Heart left ventricle (tissue), 16 donors: ENCODE measurements around the gene TMEM156. TPM values are rescaled to one million over a fixed set of nuclear protein-coding genes. Genes with fewer than 3 reads are reported as not detected.

Experiments
- ATAC-seq, 4 donors: fragments of 200-7000 bp; cut with Tn5 transposase; one replicate each; pipeline ENCODE4 v1.9.1; 2020 to 2022; ENCODE audit warnings: moderate library complexity in 4 of 4, mild to moderate bottlenecking in 3 of 4, moderate number of reproducible peaks in 1 of 4
- DNase-seq, 5 donors: peaks; one replicate each; pipeline ENCODE4 v3.0.0-alpha.2; 2020
- H3K27ac ChIP-seq, 12 donors: fragments of 200-600 bp; sonication (generic) in 4 of 12; one replicate each; pipeline versions ENCODE4 v1.5.0 to v1.8.0; 2016 to 2022; ENCODE audit warnings: mild to moderate bottlenecking in 2 of 12
- H3K27me3 ChIP-seq, 9 donors: fragments of 200-600 bp; sonication (generic) in 2 of 9; one replicate each; pipeline versions ENCODE4 v1.5.1 to v1.8.0; 2016 to 2022; ENCODE audit warnings: mild to moderate bottlenecking in 3 of 9
- H3K36me3 ChIP-seq, 9 donors: fragments of 200-600 bp; sonication (generic) in 2 of 9; one replicate each; pipeline versions ENCODE4 v1.5.0 to v1.8.0; 2018 to 2022; ENCODE audit warnings: mild to moderate bottlenecking in 2 of 9
- H3K4me1 ChIP-seq, 12 donors: fragments of 200-600 bp; sonication (generic) in 4 of 12; one replicate each; pipeline versions ENCODE4 v1.5.0 to v1.8.0; 2016 to 2022; ENCODE audit warnings: mild to moderate bottlenecking in 3 of 12
- H3K4me3 ChIP-seq, 12 donors: fragments of 200-600 bp; sonication (generic) in 4 of 12; one replicate each; pipeline versions ENCODE4 v1.5.0 to v1.8.0; 2017 to 2022; ENCODE audit warnings: mild to moderate bottlenecking in 9 of 12, moderate library complexity in 4 of 12
- H3K9me3 ChIP-seq, 12 donors: fragments of 200-600 bp; sonication (generic) in 4 of 12; one replicate each; pipeline versions ENCODE4 v1.5.0 to v1.8.0; 2016 to 2022; ENCODE audit warnings: mild to moderate bottlenecking in 1 of 12
- POLR2A ChIP-seq, 2 donors: fragments of 450-650 bp; IDR thresholded peaks; one replicate each; pipeline ENCODE4 v1.6.1; 2017; ENCODE audit warnings: antibody characterized with exemption in 2 of 2, mild to moderate bottlenecking in 2 of 2, moderate library complexity in 2 of 2
- WGBS, 4 donors: extraction: QIAGEN DNeasy Blood & Tissue Kit in 2 of 4; methylation state at CpG; one replicate each; pipeline versions ENCODE4 v1.1.5 to v1.1.7; 2013 to 2018; 5-methylcytosine and 5-hydroxymethylcytosine counted together
- intact Hi-C, 10 donors: fragments of 100-400 bp; cut with DNase I; formaldehyde crosslinking; loops; one replicate each; pipeline versions ENCODE4 v1.11.1 to v1.14.2; 2022
- polyA plus RNA-seq, 2 donors: library from polyadenylated mRNA; stranded (reverse); fragments of 200-250 nt; gene quantifications; one replicate each; pipeline ENCODE4 v1.2.3, GENCODE V29; 2013
- total RNA-seq, 9 donors: library from RNA; depleted of rRNA in 2 of 9; stranded (reverse); fragments of >200 nt in 2 of 9; fragmentation: NEBNext Ultra II Directional in 3 of 9; extraction: Animal tissue kit (Norgen Biotek cat#: 25700) in 3 of 9; gene quantifications; one replicate each; pipeline versions ENCODE4 v1.1.0 to v1.2.4, GENCODE V29; 2016 to 2023
- TF ChIP-seq, protein P1 (sequence below), 12 donors: fragments of 200-600 bp; sonication (generic) in 4 of 12; IDR thresholded peaks; one replicate each; pipeline versions ENCODE4 v1.5.0 to v1.8.0; 2018 to 2022; ENCODE audit warnings: antibody characterized with exemption in 12 of 12, mild to moderate bottlenecking in 5 of 12
- donor health status: ischemic (EF 13 %, LVEDD 7.1; RV severe dilation, severe dysfunction).
- donor health status: healthy with polysubstance abuse.
- donor health status: DM: no; HTN: yes; CAD: no.
- donor health status: DM: no; HTN: no; CAD: no.
- donor health status: ischemic (EF 25% LVEDD 6.9; RV normal size, moderate dysfunction).
- donor health status: ischemic (EF 25% LVEDD 5.7; RV mildly dilated, moderate dysfunction).
- donor health status: healthy.
- donor health status: DM: yes; HTN: yes; CAD: no.
- donor health status: ischemic (EF 35%, LVEDD 5.7; RV mildly dilated, moderate dysfunction).
- donor health status: nonischemic (EF 11% LVEDD 7.7; RV severe dilation, severe dysfunction).
- donor health status: DM: yes; HTN: yes; CAD: no.
- donor health status: PGD.
- donor health status: ischemic (EF 29% LVEDD 5.4; RV normal size, mild dysfunction).
- donor health status: nonischemic (EF 23%, LVEDD 6.1; RV moderate dilation, normal function).

TMEM156 gene
- total and polyA plus RNA-seq, 11 donors = 0.06 to 2.3 (median 0.14) TPM; not detected in 8

- Histone ChIP-seq H3K27ac (no peak overlapping the region), H3K9me3 (no peaks in the 10 kb centered on the region), H3K27me3 (no peaks in the 10 kb centered on the region), H3K4me3 (no peak overlapping the region), H3K4me1 (peaks cover 0 to 10% (median 1%) of the 10 kb centered on the region in 12 donors), H3K36me3 (no peaks in the 10 kb centered on the region)
- no peak for TF ChIP-seq POLR2A (IDR thresholded peaks at IDR 0.05)
- TF ChIP-seq, protein P1, sequence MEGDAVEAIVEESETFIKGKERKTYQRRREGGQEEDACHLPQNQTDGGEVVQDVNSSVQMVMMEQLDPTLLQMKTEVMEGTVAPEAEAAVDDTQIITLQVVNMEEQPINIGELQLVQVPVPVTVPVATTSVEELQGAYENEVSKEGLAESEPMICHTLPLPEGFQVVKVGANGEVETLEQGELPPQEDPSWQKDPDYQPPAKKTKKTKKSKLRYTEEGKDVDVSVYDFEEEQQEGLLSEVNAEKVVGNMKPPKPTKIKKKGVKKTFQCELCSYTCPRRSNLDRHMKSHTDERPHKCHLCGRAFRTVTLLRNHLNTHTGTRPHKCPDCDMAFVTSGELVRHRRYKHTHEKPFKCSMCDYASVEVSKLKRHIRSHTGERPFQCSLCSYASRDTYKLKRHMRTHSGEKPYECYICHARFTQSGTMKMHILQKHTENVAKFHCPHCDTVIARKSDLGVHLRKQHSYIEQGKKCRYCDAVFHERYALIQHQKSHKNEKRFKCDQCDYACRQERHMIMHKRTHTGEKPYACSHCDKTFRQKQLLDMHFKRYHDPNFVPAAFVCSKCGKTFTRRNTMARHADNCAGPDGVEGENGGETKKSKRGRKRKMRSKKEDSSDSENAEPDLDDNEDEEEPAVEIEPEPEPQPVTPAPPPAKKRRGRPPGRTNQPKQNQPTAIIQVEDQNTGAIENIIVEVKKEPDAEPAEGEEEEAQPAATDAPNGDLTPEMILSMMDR (IDR thresholded peaks at IDR 0.05) = no peak
- ATAC-seq (no peak), DNase-seq (no peak)
- intact Hi-C loops = no loop called here
- WGBS, 4 donors = 59 to 64% (median 61%) methylated on average over 12 of the region's 12 CpGs
Observed at GRCh38 chr4:38983787-38984598, 48.2 kb downstream of the TMEM156 start.

DNA sequence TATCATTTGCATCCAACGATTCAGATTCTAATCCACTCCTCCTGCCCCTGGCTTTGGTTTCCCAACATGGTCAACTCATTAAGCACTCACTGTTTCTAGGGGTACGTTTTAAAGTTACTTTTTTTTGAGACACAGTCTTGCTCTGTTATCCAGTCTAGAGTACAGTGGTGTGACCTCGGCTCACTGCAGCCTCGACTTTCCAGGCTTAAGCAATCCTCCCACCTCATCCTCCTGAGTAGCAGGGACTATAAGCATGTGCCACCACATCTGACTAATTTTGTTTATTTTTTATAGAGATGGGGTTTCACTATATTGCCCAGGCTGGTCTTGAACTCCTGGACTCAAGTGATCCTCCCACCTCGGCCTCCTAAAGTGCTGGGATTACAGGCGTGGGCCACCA, 48.9 kb downstream of the TMEM156 start:
- WGBS, 4 donors = 87 to 93% (median 91%) methylated on average over 6 of the region's 6 CpGs
- no peaks in the 10 kb centered on the region for H3K36me3 ChIP-seq
- no peak for DNase-seq

DNA sequence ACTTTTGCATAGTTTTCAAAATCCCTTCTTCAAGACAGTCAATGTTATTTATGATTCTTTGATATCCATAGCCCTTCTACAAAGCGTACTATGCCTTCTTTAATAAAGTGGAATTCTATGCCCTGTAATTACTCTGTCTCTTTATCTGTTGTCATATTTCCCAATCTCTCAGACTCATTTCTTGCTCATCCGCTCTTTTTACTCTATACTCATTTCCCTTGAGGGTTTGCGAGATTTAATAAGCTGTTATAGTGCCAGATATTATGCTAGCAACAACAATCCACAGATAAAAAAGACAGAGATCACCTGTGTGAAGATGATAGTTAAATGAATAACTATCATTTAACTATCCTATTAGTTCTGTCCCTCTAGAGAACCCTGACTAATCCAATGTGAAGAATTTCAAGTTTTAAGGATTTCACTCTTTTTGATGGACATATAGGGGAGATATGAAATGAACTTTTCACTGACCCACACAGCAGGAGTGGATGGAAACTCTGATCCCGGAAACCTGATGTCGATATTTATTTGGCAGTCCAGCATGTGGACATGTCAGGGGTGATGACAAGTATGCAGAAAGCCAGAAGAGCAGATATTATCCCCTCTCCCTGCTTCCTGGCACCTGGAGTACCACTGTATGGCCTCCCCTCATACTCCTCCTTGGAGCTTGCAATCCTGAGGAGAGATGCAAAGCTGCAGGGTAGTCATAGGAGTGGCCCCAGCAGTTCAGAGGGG, 49.7 kb downstream of the TMEM156 start:
- ATAC-seq (no peak), DNase-seq (no peak)
- H3K9me3 ChIP-seq = no peaks in the 10 kb centered on the region
- H3K27me3 ChIP-seq = no peaks in the 10 kb centered on the region
- intact Hi-C loops = no loop called here
- peaks cover 0 to 10% (median 0%) of the 10 kb centered on the region in 12 donors for H3K4me1 ChIP-seq
- H3K36me3 ChIP-seq = no peaks in the 10 kb centered on the region
- H3K27ac ChIP-seq = no peak overlapping the region
- 72 to 82% (median 77%) methylated on average over 5 of the region's 5 CpGs for WGBS, 4 donors
- TF ChIP-seq POLR2A (IDR thresholded peaks at IDR 0.05) = no peak
- TF ChIP-seq, protein P1 (IDR thresholded peaks at IDR 0.05) = no peak
- no peak overlapping the region for H3K4me3 ChIP-seq

More for the DNA sequence above, 48.9 kb downstream of the TMEM156 start:
- intact Hi-C loops = no loop called here
- Histone ChIP-seq H3K4me1 (peaks cover 0 to 10% (median 1%) of the 10 kb centered on the region in 12 donors), H3K27me3 (no peaks in the 10 kb centered on the region), H3K4me3 (no peak overlapping the region), H3K27ac (no peak overlapping the region), H3K9me3 (no peaks in the 10 kb centered on the region)
- ATAC-seq = no peak
- TF ChIP-seq, protein P1 (IDR thresholded peaks at IDR 0.05) = no peak
- TF ChIP-seq POLR2A (IDR thresholded peaks at IDR 0.05) = no peak
